GM12892 (cell line): ENCODE measurements around the gene C2orf81.
A peak's percentile ranks its signal among the peaks of the same experiment; 100 is the strongest.

ENCODE experiments used
- POLR2A ChIP-seq: IDR thresholded peaks from 2 replicates; pipeline ENCODE4 v1.6.1; 2011; ENCODE audit warnings: low read depth, low read length, control low read depth
- TAF1 ChIP-seq: IDR thresholded peaks from 2 replicates; pipeline ENCODE4 v1.6.1; 2011; ENCODE audit warnings: low read depth, mild to moderate bottlenecking, control low read depth, low read length, borderline replicate concordance

DNA sequence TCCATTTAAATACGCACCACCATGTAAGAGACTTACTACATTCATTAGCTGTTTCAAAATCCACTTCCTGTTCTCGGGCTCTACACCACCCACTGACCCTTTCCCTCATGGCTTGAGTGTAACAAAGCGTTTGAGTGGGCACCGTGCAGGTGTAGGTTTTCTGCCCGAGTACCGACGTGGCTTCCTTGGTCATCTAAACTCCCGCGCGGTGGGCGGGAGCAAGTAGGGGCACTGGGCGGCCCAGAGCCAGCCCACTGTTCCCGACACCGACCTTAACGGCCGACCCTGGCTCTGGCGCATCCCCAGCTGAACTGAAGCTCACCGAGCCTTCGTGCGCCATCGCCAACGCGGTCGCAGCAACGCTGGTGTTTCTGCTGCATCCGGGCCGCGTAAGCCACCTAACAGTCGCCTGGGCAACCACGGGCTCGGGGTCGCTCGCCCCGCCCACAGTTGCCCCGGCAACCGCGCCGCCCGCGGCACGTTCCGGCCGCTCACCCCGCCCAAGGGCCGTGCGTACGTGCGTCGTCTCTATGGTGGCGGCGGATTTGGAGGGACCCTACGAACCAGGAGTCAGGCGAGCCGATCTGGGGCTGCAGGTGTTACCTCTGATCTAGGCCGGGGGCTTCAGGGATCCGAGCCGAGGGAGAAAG is at the start of gene C2orf81, which contains the start of gene WDR54:
- TF ChIP-seq TAF1 (peak; percentile 63; the same call in 1 of the 2 replicates), POLR2A (peak; percentile 93)
